NOMO-1 treated with dmso at 0.1 percent for 144 hours (cell line): ENCODE measurements around the gene GJE1.

Experiments used
- DNase-seq: peaks from one replicate; lab custom pipeline; 2025; ENCODE audit not compliant: unreplicated experiment; lab: John Stamatoyannopoulos, UW

The GJE1 gene

DNA sequence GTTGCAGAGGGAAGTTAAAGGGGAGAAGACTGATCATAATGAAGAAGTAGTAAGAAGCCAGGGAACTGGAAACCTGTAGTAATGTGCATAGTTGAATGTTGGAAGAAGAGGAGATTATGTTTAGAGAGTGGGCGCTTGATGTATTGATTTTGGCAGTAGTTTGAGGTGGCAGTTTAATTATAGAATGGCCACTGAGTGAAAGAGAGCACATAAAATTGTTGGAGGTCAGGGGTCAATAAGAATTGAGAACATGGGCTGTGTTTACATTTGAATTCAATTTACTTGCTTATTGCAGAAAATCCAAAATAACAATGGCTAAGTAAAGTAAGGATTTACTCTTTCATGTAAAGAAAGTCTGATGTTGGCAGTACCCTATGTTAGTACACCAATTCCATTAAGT lies 30.1 kb downstream of the GJE1 start:
- DNase-seq = no peak

DNA sequence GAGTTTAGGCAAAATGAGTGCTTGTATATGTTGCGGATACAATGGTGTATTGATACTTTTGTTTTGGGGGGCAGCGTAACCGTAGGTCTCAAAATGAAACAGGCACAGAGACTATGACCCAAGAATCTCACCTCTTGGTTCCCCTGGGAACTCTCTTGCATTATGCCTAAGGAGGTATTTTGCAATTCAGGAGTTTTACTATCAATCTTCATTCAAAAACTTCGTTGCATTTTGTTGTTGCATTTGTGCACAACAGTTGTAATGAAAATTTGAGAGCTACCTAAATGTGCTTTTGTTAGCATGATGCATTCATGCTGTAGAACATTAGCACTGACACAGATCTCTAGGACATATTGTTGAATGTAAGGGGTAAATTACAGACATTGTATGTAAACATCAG lies 32.5 kb downstream of the GJE1 start:
- no peak for DNase-seq

DNA sequence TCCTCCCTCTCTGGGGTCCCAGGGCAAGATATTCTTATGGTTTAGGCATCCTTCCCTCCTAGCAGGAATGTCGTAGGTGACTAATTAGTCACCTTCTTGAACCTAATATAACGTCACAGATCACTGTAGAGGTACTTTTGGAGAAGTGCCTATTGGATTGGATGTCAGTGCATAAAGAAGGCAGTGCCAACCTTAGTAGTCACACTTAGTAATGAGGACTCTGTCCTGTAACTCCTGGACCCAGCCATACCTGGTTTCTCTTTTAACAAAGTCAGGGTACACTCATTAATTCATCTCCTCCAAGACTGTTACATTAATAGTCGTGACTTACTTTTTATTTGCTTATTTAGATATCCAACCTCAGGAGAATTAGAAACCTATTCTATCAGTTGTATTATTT lies 34.3 kb downstream of the GJE1 start:
- no peak for DNase-seq

DNA sequence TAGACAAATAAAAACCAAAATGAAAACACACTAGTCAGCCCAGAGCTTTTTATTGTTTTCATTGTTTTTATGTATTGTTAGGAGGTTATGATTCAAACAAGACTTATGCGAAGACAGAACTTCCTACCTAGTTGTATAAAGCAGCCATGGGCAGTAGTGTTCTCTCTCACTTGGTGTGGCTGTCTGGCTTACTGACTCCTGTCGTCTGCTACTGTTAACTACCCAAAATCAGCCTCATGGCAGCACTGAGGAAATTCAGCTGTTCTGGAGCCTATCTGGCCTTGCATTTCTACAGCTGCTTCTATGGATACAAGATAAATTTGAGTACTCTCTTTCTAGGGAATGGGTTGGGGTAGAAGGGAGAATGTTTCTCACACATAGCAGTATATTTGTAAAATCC lies 34.8 kb downstream of the GJE1 start:
- no peak for DNase-seq

DNA sequence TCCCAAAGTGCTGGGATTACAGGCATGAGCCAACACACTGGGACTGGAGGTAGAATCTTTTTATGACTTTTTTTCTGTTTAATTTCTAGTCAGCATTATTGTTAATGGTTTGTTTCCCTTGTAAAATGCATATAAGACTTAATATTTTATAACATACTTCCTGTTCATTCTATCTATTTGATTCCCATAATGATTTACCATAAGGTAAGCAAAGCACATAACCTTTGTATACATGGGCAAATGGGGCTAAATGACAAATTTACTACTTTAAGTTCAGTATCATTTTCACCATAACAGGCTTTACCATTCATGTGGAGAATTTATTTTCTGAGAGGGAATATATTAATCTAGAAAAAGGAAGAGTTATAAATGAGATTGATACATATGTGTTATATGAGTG lies 38.6 kb downstream of the GJE1 start:
- DNase-seq = no peak

DNA sequence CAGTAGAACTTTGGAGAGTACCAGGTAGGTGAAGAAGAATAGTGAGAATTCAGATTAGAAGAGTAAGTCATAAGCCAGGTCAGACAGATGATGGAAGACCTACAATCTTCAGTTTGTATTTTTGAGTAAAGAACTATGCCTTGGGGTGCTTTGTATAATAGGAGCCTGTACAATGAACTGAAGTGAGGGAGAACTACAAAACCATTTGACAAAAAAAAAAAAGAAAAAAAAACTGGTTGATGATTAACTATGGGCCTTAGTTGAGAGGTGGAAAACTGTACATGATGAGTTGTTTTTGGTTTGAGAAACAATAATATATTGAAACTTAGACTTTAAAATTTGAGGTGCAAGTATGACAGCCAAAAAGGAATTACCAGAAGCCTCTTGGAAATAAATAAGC lies 40.0 kb downstream of the GJE1 start:
- no peak for DNase-seq

DNA sequence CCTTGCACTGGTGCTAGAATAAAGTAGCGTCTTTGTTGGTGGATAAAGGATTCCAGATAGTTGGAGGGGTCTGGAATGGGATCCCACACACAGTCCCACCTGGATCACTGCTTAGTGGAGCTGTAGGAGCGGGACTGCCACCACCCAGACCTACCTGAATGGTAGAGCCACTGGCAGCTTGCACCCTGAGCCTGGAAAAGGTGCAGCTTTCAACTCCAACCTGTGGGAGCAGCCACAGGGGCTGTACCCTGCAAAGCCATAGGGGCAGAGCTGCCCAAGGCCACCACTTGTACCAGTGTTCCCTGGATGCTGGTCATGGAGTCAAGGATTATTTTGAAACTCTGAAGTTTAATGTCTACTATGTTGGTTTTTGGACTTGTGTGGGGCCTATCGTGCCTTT lies 41.3 kb downstream of the GJE1 start:
- DNase-seq = no peak

DNA sequence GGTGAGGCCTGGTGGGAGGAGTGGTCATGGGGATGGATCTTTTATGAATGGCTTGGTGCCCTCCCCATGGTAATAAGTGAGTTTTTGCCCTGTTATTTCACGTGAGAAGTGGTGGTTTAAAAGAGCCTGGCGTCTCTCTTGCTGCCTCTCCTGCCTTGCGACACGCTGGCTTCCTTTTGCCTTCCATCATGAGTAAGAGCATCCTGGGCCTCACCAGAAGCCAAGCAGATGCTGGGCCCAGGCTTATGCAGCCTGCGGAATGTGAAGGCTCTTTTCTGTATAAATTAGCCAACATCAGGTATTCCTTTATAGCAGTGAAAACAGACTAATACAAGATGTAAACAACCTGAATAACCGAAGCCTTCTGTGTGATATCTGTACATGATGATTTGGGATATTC lies 42.0 kb downstream of the GJE1 start:
- DNase-seq = no peak

DNA sequence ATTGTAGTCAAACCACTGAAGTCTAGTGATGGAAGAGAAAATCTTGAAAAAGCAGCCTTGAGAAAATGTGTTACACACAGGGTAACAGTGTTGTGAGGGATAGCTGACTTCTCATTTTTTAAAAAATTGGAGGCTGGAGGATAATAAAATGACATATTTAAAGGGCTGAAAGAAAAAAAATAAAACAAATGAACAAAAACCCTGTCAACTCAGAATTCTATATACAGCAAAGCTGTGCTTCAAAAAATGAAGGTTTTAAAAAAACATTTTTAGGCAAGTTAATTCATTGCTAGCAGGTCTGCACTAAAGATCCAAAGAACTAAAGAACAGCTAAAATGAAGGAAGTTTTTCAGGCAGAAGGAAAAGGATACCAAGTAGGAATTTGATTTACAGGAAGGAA lies 45.4 kb downstream of the GJE1 start:
- no peak for DNase-seq

DNA sequence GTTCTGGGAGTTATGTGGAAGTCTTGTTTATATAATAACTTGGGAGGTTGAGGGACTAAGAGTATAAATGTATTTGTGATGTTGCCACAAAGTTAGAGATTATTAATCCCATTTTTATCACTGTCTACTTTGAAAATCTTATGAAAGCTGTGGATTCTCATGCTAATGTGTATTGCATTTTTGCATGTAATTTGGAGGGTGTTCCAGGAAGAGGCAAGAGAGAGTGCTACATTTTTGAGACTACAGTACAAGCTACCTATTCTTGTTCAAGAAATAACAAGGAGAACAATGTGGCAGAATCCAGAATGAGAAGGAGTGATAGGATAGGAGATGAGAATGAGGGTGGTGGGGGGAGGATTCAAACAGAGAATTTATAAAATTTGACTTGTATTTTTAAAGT lies 49.3 kb downstream of the GJE1 start:
- DNase-seq = no peak

DNA sequence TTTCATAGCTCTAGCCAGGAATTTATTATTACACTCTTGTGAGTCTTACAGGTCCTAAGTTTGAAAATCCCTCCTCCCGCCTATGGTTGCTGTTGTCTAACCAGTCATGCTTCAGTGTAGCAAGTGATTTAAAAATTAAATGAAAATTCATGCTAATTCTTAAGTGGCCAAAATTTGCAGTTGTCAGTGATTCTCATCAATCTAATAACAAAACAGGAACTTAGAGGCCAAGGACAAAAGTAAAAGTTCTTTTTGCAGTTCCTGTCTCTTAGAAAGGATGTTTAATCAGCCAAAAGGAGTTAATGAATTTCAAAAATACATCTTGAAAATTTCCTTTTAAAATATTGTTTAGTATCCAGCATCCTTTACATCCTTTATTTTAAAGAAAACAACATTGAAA lies 50.6 kb downstream of the GJE1 start:
- DNase-seq = no peak

DNA sequence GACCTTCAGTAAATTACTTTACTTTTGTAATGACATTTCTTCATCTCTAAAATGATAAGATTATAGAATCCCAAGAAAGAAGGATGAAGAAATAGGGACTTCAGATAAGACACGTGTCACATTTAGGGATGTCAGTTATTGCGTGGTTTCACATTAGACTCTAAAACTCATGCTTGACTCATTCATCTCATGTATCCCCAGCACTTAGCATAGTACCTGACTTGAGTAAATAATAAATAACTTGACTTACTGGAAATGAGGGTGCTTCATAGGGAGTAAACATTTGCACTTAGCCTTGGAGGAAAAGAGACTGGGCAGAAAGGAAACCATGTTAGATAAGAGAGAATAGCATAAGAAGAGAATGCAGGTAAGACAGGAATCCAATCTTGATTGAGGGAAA lies 51.6 kb downstream of the GJE1 start:
- DNase-seq = no peak
